Measurements from ENCODE around the gene LRMDA.

LRMDA gene

GRCh38 chr10:75887992-75888680 is 456.7 kb downstream of the LRMDA start:
- TF ChIP-seq RAD21 (IDR thresholded peaks at IDR 0.05; ENCODE audit: low read depth) (no peak), ZBTB7A (IDR thresholded peaks at IDR 0.05; ENCODE audit: low read depth) (no peak), MAX (IDR thresholded peaks at IDR 0.05) (no peak), CEBPB (IDR thresholded peaks at IDR 0.05) (no peak), REST (IDR thresholded peaks at IDR 0.05; ENCODE audit: low read depth) (no peak), YY1 (IDR thresholded peaks at IDR 0.05; ENCODE audit: low read depth) (no peak), TAF1 (IDR thresholded peaks at IDR 0.05; ENCODE audit: low read depth) (no peak), TCF12 (IDR thresholded peaks at IDR 0.05; ENCODE audit: low read depth) (no peak), TEAD4 (IDR thresholded peaks at IDR 0.05) (no peak)

- TF ChIP-seq MAX (IDR thresholded peaks at IDR 0.05), result no peak
- TF ChIP-seq TAF1 (IDR thresholded peaks at IDR 0.05; ENCODE audit: low read depth), result no peak
- TF ChIP-seq EP300 (IDR thresholded peaks at IDR 0.05; ENCODE audit: borderline replicate concordance), result no peak
- no peak for TF ChIP-seq FOXM1 (IDR thresholded peaks at IDR 0.05; ENCODE audit: borderline replicate concordance, low read depth)
- TF ChIP-seq RAD21 (IDR thresholded peaks at IDR 0.05; ENCODE audit: low read depth), result no peak
- no peak for TF ChIP-seq CREB1 (IDR thresholded peaks at IDR 0.05; ENCODE audit: low read depth)
- TF ChIP-seq ZBTB7A (IDR thresholded peaks at IDR 0.05; ENCODE audit: low read depth), result no peak
- no peak for TF ChIP-seq TEAD4 (IDR thresholded peaks at IDR 0.05)
Measured at GRCh38 chr10:75889051-75889450, 457.6 kb downstream of the LRMDA start.

GRCh38 chr10:75894761-75895160 is 463.3 kb downstream of the LRMDA start:
- TF ChIP-seq REST (IDR thresholded peaks at IDR 0.05; ENCODE audit: low read depth) (no peak), EP300 (IDR thresholded peaks at IDR 0.05; ENCODE audit: borderline replicate concordance) (no peak)

GRCh38 chr10:75895259-75895658 is 463.8 kb downstream of the LRMDA start:
- TF ChIP-seq YY1 (IDR thresholded peaks at IDR 0.05; ENCODE audit: low read depth), result no peak
- no peak for TF ChIP-seq REST (IDR thresholded peaks at IDR 0.05; ENCODE audit: low read depth)
- no peak for TF ChIP-seq CREB1 (IDR thresholded peaks at IDR 0.05; ENCODE audit: low read depth)

GRCh38 chr10:75899816-75900390 is 468.5 kb downstream of the LRMDA start:
- no peak for TF ChIP-seq TEAD4 (IDR thresholded peaks at IDR 0.05)

GRCh38 chr10:75902816-75903215 is 471.4 kb downstream of the LRMDA start:
- TF ChIP-seq CEBPB (IDR thresholded peaks at IDR 0.05) (no peak), TEAD4 (IDR thresholded peaks at IDR 0.05) (no peak), TAF1 (IDR thresholded peaks at IDR 0.05; ENCODE audit: low read depth) (no peak), ZBTB7A (IDR thresholded peaks at IDR 0.05; ENCODE audit: low read depth) (no peak), USF1 (IDR thresholded peaks at IDR 0.05) (no peak), NFIC (IDR thresholded peaks at IDR 0.05) (no peak), MAX (IDR thresholded peaks at IDR 0.05) (no peak), RAD21 (IDR thresholded peaks at IDR 0.05; ENCODE audit: low read depth) (no peak), EP300 (IDR thresholded peaks at IDR 0.05; ENCODE audit: borderline replicate concordance) (no peak), TCF12 (IDR thresholded peaks at IDR 0.05; ENCODE audit: low read depth) (no peak), EGR1 (IDR thresholded peaks at IDR 0.05) (no peak), YY1 (IDR thresholded peaks at IDR 0.05; ENCODE audit: low read depth) (no peak), FOXM1 (IDR thresholded peaks at IDR 0.05; ENCODE audit: borderline replicate concordance, low read depth) (no peak), CREB1 (IDR thresholded peaks at IDR 0.05; ENCODE audit: low read depth) (no peak), REST (IDR thresholded peaks at IDR 0.05; ENCODE audit: low read depth) (no peak)

Measured in Ishikawa (cell line).